Endothelial cell (in vitro differentiated cells): ENCODE data around the gene TLCD4. TPM values are rescaled to one million over a fixed set of nuclear protein-coding genes. Genes with fewer than 3 reads are reported as not detected.
"Not testable (repeated sequence)": the region's sequence is repeated elsewhere in the genome, so short reads cannot be mapped to it uniquely, and the experiment has no call there.

Source experiments
- DNase-seq: peaks from one replicate; pipeline ENCODE4 v3.0.0; 2021; ENCODE audit warnings: low spot score
- H3K27ac Mint-ChIP-seq: one replicate; pipeline ENCODE4 v1.8.0; 2021; ENCODE audit warnings: mixed read lengths, inconsistent platforms; ENCODE audit not compliant: unreplicated experiment
- H3K27me3 Mint-ChIP-seq: one replicate; pipeline ENCODE4 v1.8.0; 2021; ENCODE audit warnings: mild to moderate bottlenecking, moderate library complexity, mixed read lengths, inconsistent platforms; ENCODE audit not compliant: unreplicated experiment
- H3K36me3 Mint-ChIP-seq: one replicate; pipeline ENCODE4 v1.8.0; 2021; ENCODE audit warnings: mild to moderate bottlenecking, low read depth, mixed read lengths, inconsistent platforms; ENCODE audit not compliant: unreplicated experiment
- H3K4me1 Mint-ChIP-seq: one replicate; pipeline ENCODE4 v1.8.0; 2021; ENCODE audit warnings: mild to moderate bottlenecking, mixed read lengths, inconsistent platforms; ENCODE audit not compliant: unreplicated experiment
- H3K4me3 Mint-ChIP-seq: one replicate; pipeline ENCODE4 v1.8.0; 2021; ENCODE audit warnings: mild to moderate bottlenecking, mixed read lengths, inconsistent platforms; ENCODE audit not compliant: unreplicated experiment
- H3K9me3 Mint-ChIP-seq: one replicate; pipeline ENCODE4 v1.8.0; 2021; ENCODE audit warnings: mixed read lengths, inconsistent platforms; ENCODE audit not compliant: unreplicated experiment
- total RNA-seq: library from RNA; stranded (reverse); fragmentation: NEBNext Ultra II Directional; extraction: Animal tissue kit (Norgen Biotek cat#: 25700); gene quantifications from one replicate; pipeline ENCODE4 v1.2.1, GENCODE V29; 2021; ENCODE audit not compliant: unreplicated experiment
- TF ChIP-seq, protein P1 (sequence below): fragments of 200-600 bp; sonication (generic); IDR thresholded peaks from one replicate; pipeline ENCODE4 v1.5.0; 2021; ENCODE audit warnings: antibody characterized with exemption; ENCODE audit not compliant: unreplicated experiment

The TLCD4 gene
- total RNA-seq, 1 donor from 2014 or later = 0.41 TPM

GRCh38 chr1:95154096-95154495 lies 36.9 kb downstream of the TLCD4 start:
- no peaks in the 10 kb centered on the region for H3K27me3 Mint-ChIP-seq
- no peaks in the 10 kb centered on the region for H3K9me3 Mint-ChIP-seq
- no peaks in the 10 kb centered on the region for H3K36me3 Mint-ChIP-seq
- DNase-seq = no peak
- H3K27ac Mint-ChIP-seq = no peak overlapping the region
- no peak overlapping the region for H3K4me3 Mint-ChIP-seq
- TF ChIP-seq, protein P1, sequence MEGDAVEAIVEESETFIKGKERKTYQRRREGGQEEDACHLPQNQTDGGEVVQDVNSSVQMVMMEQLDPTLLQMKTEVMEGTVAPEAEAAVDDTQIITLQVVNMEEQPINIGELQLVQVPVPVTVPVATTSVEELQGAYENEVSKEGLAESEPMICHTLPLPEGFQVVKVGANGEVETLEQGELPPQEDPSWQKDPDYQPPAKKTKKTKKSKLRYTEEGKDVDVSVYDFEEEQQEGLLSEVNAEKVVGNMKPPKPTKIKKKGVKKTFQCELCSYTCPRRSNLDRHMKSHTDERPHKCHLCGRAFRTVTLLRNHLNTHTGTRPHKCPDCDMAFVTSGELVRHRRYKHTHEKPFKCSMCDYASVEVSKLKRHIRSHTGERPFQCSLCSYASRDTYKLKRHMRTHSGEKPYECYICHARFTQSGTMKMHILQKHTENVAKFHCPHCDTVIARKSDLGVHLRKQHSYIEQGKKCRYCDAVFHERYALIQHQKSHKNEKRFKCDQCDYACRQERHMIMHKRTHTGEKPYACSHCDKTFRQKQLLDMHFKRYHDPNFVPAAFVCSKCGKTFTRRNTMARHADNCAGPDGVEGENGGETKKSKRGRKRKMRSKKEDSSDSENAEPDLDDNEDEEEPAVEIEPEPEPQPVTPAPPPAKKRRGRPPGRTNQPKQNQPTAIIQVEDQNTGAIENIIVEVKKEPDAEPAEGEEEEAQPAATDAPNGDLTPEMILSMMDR = no peak
- no peaks in the 10 kb centered on the region for H3K4me1 Mint-ChIP-seq

DNA sequence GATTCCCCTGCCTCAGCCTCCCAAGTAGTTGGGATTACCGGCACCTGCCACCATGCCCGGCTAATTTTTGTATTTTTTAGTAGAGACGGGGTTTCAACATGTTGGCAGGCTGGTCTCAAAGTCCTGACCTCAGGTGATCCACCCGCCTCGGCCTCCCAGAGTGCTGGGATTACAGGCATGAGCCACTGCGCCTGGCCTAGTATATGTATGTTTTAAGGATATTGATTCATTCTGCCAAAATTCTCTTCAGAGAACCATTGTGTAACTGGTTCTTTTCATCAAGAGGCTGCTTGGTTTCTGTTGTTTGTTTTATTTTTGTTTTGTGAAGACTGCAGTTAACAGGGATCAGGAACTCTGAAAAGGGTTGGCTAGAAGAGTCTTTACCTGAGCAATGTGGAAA lies 48.4 kb downstream of the TLCD4 start:
- H3K27ac Mint-ChIP-seq, H3K9me3 Mint-ChIP-seq, DNase-seq, H3K4me1 Mint-ChIP-seq, H3K4me3 Mint-ChIP-seq, H3K27me3 Mint-ChIP-seq, H3K36me3 Mint-ChIP-seq: not testable (repeated sequence)

Other genes starting within 250 kb of the TLCD4 start
- gene CNN3, start 190.2 kb upstream of the TLCD4 start, total RNA-seq = 596 TPM
- 2.2 TPM for gene ALG14, start 44.4 kb upstream of the TLCD4 start, total RNA-seq
- 31.4 TPM for gene RWDD3, start 116.9 kb downstream of the TLCD4 start, total RNA-seq